Panc1 (cell line): ENCODE data around the gene ALOX12. TPM values are rescaled to one million over a fixed set of nuclear protein-coding genes. Genes with fewer than 3 reads are reported as not detected.

Experiments
- ATAC-seq: fragments of 200-7000 bp; cut with Tn5 transposase; 2 replicates; pipeline ENCODE4 v1.9.1; 2020; ENCODE audit warnings: mild to moderate bottlenecking, moderate library complexity
- BruUV-seq: library from RNA; stranded (reverse); fragments of 400-500 nt; replicated peaks from 2 replicates; lab custom pipeline; 2021; lab: Mats Ljungman, UMichigan
- CTCF ChIA-PET: fragments of 300-600 bp; sonication (Branson Sonifier 250); formaldehyde crosslinking; loops from one replicate; lab custom pipeline; 2022; ENCODE audit warnings: antibody characterized with exemption; lab: Charles Lee
- POLR2A ChIA-PET: fragments of 300-600 bp; sonication (Branson Sonifier 250); formaldehyde crosslinking; loops from one replicate; lab custom pipeline; 2022; ENCODE audit warnings: antibody characterized with exemption; lab: Charles Lee
- DNase-seq: peaks from one replicate; pipeline ENCODE4 v3.0.0-alpha.2; 2010; ENCODE audit warnings: low read depth, low spot score
- H3K27ac ChIP-seq: 2 replicates; pipeline ENCODE4 v1.5.1; 2011; ENCODE audit warnings: mild to moderate bottlenecking, low read length, inconsistent platforms
- H3K27me3 ChIP-seq: fragments of 200-500 bp; sonication (Bioruptor generic); 2 replicates; pipeline ENCODE4 v1.6.0; 2014; ENCODE audit warnings: low read length, inconsistent platforms; ENCODE audit not compliant: control insufficient read depth, insufficient read depth
- H3K36me3 ChIP-seq: fragments of 200-500 bp; sonication (Bioruptor generic); 2 replicates; pipeline ENCODE4 v1.5.1; 2014; ENCODE audit warnings: inconsistent platforms, mild to moderate bottlenecking, low read length, moderate library complexity; ENCODE audit not compliant: control insufficient read depth, insufficient read depth
- H3K4me1 ChIP-seq: 2 replicates; pipeline ENCODE4 v1.5.1; 2011; ENCODE audit warnings: inconsistent platforms, mild to moderate bottlenecking, low read length, moderate library complexity; ENCODE audit not compliant: control insufficient read depth, insufficient read depth
- H3K4me3 ChIP-seq, 2 experiments: 2 replicates each; pipeline ENCODE4 v1.5.1; 2011 to 2012; ENCODE audit warnings: low read depth in 2 of 2, low read length in 2 of 2, mild to moderate bottlenecking in 2 of 2, inconsistent platforms in 1 of 2, moderate library complexity in 1 of 2
- H3K9me3 ChIP-seq: fragments of 200-500 bp; sonication (Bioruptor generic); 2 replicates; pipeline ENCODE4 v1.5.1; 2014; ENCODE audit warnings: low read depth, mild to moderate bottlenecking, inconsistent platforms, low read length, moderate library complexity; ENCODE audit not compliant: control insufficient read depth, insufficient read depth
- POLR2AphosphoS5 ChIP-seq: IDR thresholded peaks from 2 replicates; pipeline ENCODE4 v1.6.1; 2012; ENCODE audit warnings: mild to moderate bottlenecking, low read depth, low read length, moderate library complexity
- SIN3A ChIP-seq: IDR thresholded peaks from 2 replicates; pipeline ENCODE4 v1.6.1; 2012; ENCODE audit warnings: low read depth, mild to moderate bottlenecking, low read length, moderate library complexity, borderline replicate concordance; ENCODE audit not compliant: insufficient read depth
- TCF7L2 ChIP-seq: IDR thresholded peaks from 2 replicates; pipeline ENCODE4 v1.6.1; 2011; ENCODE audit warnings: mild to moderate bottlenecking, low read depth, low read length, inconsistent platforms
- in situ Hi-C: cut with HindIII; loops from 2 replicates; pipeline ENCODE4 v1.10.0; 2016; ENCODE audit warnings: low sequenced_read_pairs, low pct_unique_long_range_greater_than_20kb
- intact Hi-C: fragments of 100-400 bp; cut with micrococcal nuclease; formaldehyde crosslinking; loops from one replicate; pipeline ENCODE4 v1.10.0; 2022; ENCODE audit not compliant: unreplicated experiment
- total RNA-seq: library from RNA; stranded (reverse); gene quantifications from one replicate; pipeline ENCODE4 v1.2.1, GENCODE V29; 2021; ENCODE audit not compliant: unreplicated experiment
- TF ChIP-seq, protein P1 (sequence below), 2 experiments: IDR thresholded peaks; 2 replicates each; pipeline ENCODE4 v1.6.1; 2011 to 2012; ENCODE audit warnings: low read depth in 2 of 2, control low read depth in 1 of 2, low read length in 1 of 2, mild to moderate bottlenecking in 1 of 2, moderate library complexity in 1 of 2; ENCODE audit not compliant: insufficient read depth in 1 of 2
- TF ChIP-seq, protein P2 (sequence below): fragments of 450-650 bp; IDR thresholded peaks from 2 replicates; pipeline ENCODE4 v1.5.1; 2017; ENCODE audit warnings: mild to moderate bottlenecking

Gene ALOX12
- total RNA-seq, 1 experiment from 2014 or later: not detected

DNA sequence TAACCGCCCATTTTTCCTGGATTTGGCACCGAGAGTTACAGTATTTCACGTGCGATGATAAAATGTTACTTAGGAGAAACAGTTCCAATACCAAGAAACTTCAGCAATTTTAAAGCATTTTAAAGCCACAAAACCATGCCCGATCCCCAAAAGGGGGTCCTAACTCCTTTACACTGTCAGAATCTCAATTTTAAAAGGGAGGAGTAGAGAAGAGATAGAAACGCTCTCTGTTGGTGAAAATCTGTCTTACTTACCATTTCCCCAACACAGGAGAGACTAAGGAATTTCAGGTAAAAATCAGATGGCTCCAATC lies 16.0 kb downstream of the ALOX12 start:
- H3K27me3 ChIP-seq: no peaks in the 10 kb centered on the region
- peak overlapping the region; percentile 95 for H3K27ac ChIP-seq
- no peak for ATAC-seq
- H3K36me3 ChIP-seq: peaks cover 18% of the 10 kb centered on the region; the same call in 1 of the 2 replicates
- no peaks in the 10 kb centered on the region for H3K9me3 ChIP-seq
- intact Hi-C loops: no loop called here
- H3K4me3 ChIP-seq: peak overlapping the region; percentile 98 to 99
- in situ Hi-C loops: no loop called here
- TSS peak; percentile 93 for BruUV-seq
- no peak for DNase-seq
- peaks cover 14% of the 10 kb centered on the region for H3K4me1 ChIP-seq
- TF ChIP-seq, protein P1, sequence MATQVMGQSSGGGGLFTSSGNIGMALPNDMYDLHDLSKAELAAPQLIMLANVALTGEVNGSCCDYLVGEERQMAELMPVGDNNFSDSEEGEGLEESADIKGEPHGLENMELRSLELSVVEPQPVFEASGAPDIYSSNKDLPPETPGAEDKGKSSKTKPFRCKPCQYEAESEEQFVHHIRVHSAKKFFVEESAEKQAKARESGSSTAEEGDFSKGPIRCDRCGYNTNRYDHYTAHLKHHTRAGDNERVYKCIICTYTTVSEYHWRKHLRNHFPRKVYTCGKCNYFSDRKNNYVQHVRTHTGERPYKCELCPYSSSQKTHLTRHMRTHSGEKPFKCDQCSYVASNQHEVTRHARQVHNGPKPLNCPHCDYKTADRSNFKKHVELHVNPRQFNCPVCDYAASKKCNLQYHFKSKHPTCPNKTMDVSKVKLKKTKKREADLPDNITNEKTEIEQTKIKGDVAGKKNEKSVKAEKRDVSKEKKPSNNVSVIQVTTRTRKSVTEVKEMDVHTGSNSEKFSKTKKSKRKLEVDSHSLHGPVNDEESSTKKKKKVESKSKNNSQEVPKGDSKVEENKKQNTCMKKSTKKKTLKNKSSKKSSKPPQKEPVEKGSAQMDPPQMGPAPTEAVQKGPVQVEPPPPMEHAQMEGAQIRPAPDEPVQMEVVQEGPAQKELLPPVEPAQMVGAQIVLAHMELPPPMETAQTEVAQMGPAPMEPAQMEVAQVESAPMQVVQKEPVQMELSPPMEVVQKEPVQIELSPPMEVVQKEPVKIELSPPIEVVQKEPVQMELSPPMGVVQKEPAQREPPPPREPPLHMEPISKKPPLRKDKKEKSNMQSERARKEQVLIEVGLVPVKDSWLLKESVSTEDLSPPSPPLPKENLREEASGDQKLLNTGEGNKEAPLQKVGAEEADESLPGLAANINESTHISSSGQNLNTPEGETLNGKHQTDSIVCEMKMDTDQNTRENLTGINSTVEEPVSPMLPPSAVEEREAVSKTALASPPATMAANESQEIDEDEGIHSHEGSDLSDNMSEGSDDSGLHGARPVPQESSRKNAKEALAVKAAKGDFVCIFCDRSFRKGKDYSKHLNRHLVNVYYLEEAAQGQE (IDR thresholded peaks at IDR 0.05; ENCODE audit: insufficient read depth in 1 of 2, low read depth in 2 of 2, low read length in 1 of 2): no peak
- TF ChIP-seq POLR2AphosphoS5 (no peak), SIN3A (no peak), TCF7L2 (no peak)
- TF ChIP-seq, protein P2, sequence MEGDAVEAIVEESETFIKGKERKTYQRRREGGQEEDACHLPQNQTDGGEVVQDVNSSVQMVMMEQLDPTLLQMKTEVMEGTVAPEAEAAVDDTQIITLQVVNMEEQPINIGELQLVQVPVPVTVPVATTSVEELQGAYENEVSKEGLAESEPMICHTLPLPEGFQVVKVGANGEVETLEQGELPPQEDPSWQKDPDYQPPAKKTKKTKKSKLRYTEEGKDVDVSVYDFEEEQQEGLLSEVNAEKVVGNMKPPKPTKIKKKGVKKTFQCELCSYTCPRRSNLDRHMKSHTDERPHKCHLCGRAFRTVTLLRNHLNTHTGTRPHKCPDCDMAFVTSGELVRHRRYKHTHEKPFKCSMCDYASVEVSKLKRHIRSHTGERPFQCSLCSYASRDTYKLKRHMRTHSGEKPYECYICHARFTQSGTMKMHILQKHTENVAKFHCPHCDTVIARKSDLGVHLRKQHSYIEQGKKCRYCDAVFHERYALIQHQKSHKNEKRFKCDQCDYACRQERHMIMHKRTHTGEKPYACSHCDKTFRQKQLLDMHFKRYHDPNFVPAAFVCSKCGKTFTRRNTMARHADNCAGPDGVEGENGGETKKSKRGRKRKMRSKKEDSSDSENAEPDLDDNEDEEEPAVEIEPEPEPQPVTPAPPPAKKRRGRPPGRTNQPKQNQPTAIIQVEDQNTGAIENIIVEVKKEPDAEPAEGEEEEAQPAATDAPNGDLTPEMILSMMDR: no peak
- ChIA-PET CTCF (no interaction called here), POLR2A (no interaction called here)

DNA sequence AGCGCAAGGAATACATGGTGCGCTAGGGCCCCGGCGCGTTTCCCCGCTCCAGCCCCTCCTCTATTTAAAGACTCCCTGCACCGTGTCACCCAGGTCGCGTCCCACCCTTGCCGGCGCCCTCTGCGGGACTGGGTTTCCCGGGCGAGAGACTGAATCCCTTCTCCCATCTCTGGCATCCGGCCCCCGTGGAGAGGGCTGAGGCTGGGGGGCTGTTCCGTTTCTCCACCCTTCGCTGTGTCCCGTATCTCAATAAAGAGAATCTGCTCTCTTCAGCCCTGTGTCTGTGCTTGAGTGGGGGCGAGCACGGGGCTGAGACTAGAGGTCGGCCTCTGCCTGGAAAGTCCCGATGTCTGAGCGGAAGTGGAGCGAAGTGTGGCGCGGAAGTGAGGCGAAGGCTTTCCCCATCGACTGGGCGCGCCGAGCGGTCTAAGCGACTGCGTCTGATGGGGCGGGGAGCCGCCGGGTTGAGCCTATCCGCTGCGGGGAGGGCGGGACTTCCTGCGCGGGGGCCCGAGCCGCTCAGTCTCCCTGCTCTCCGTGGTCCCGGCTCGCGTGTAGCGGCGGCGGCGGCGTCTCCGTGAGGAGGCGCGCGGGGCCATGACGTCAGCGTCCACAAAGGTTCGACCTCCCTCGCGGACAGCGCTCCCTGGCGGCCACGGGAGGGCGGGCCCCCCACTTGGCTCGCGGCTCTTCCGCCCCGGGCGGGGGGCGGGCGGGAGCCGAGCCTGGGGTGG lies 18.6 kb downstream of the ALOX12 start:
- no peaks in the 10 kb centered on the region for H3K9me3 ChIP-seq
- intact Hi-C loops: no loop called here
- ChIA-PET CTCF (interaction anchor here (1.5 kb wide), 1 partner anchor 100 kb away, joined by 3 read pairs; no protein-coding TSS in a partner anchor), POLR2A (no interaction called here)
- H3K27ac ChIP-seq: peak overlapping the region; percentile 95
- peak overlapping the region; percentile 98 to 99 for H3K4me3 ChIP-seq
- in situ Hi-C loops: no loop called here
- ATAC-seq (peak; percentile 93), DNase-seq (no peak)
- H3K36me3 ChIP-seq: peaks cover 18% of the 10 kb centered on the region; the same call in 1 of the 2 replicates
- H3K4me1 ChIP-seq: peaks cover 21% of the 10 kb centered on the region
- BruUV-seq: no TSS peak
- TF ChIP-seq, protein P2: peak; percentile 86
- TF ChIP-seq, protein P1 (IDR thresholded peaks at IDR 0.05; ENCODE audit: insufficient read depth in 1 of 2, low read depth in 2 of 2, low read length in 1 of 2): peak in 1 of 2 experiments; percentile 30; a peak in 1 of 4 replicates
- TF ChIP-seq POLR2AphosphoS5 (peak; percentile 90), TCF7L2 (no peak), SIN3A (0 out of 2 replicates have a peak, but pooled peaks have one; percentile 1)
- H3K27me3 ChIP-seq: no peaks in the 10 kb centered on the region
